Activated T-helper 1 cell treated with anti-CD3 and anti-CD28 coated beads, Interleukin-12 subunit alpha, Interleukin-12 subunit beta, Interleukin-2, Interleukin-4 antibody, amounts not matched to agents 30 ng/mL and 10 ng/mL and 1 ng/mL, durations not matched to agents 14 hours and 24 hours and 36 hours (primary cell): Measurements from ENCODE around the gene AP2A2. TPM values are rescaled to one million over a fixed set of nuclear protein-coding genes. Genes with fewer than 3 reads are reported as not detected.
"Not testable (repeated sequence)": the region's sequence is repeated elsewhere in the genome, so short reads cannot be mapped to it uniquely, and the experiment has no call there.

Source experiments
- DNase-seq: peaks from one replicate; pipeline ENCODE4 v3.0.0; 2021; ENCODE audit warnings: low spot score
- H3K27ac Mint-ChIP-seq: one replicate; pipeline ENCODE4 v1.8.0; 2021; ENCODE audit warnings: mild to moderate bottlenecking, mixed read lengths
- H3K27me3 Mint-ChIP-seq: one replicate; pipeline ENCODE4 v1.8.0; 2022; ENCODE audit warnings: mild to moderate bottlenecking, moderate library complexity, mixed read lengths; ENCODE audit not compliant: insufficient read depth
- H3K36me3 Mint-ChIP-seq: one replicate; pipeline ENCODE4 v1.8.0; 2021; ENCODE audit warnings: low read depth, mixed read lengths
- H3K4me1 Mint-ChIP-seq: one replicate; pipeline ENCODE4 v1.8.0; 2021; ENCODE audit warnings: low read depth, mixed read lengths
- H3K4me3 Mint-ChIP-seq: one replicate; pipeline ENCODE4 v1.8.0; 2021; ENCODE audit warnings: mild to moderate bottlenecking, moderate library complexity, mixed read lengths
- H3K9me3 Mint-ChIP-seq: one replicate; pipeline ENCODE4 v1.8.0; 2021; ENCODE audit warnings: mixed read lengths
- intact Hi-C: fragments of 100-400 bp; cut with micrococcal nuclease; formaldehyde crosslinking; loops from one replicate; pipeline ENCODE4 v1.15.1; 2024
- total RNA-seq: library from RNA; stranded (reverse); gene quantifications from 2 replicates; pipeline ENCODE4 v1.2.3, GENCODE V29; 2022

AP2A2 gene
- total RNA-seq, 1 donor from 2014 or later = 60.4 TPM

DNA sequence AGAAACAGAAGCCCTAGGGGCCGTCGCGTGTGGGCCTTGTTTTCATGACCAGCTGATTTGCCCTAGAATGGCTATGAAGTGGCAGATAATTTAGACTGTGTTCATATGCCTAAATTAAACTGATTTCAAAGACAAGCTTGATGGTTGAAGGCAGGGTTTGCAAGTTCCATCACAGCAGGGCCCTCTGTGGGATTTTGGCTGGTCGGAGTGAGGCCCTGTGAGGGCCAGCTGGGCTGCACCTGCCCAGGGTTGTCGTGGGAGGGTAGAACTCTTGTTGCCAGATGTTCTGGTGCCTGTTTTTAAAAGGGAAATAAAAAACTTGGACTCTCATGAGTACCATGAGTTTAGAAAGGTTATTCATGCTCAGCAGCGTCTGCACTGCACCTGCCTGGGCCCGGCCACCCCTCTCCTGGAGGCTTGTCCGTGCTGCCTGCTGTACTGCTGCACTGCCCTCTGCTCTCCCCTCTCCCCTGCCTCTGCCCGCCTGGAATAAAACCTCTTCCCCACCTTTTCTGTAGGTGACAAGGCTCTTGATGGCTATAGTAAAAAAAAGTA is 44.1 kb downstream of the AP2A2 start:
- H3K4me1 Mint-ChIP-seq = peaks cover 18% of the 10 kb centered on the region
- H3K27me3 Mint-ChIP-seq = no peaks in the 10 kb centered on the region
- no peak for DNase-seq
- H3K27ac Mint-ChIP-seq = peak overlapping the region; percentile 42
- H3K4me3 Mint-ChIP-seq = peak overlapping the region; percentile 5
- H3K36me3 Mint-ChIP-seq = peaks cover 23% of the 10 kb centered on the region
- intact Hi-C loops = no loop called here
- H3K9me3 Mint-ChIP-seq = no peaks in the 10 kb centered on the region

DNA sequence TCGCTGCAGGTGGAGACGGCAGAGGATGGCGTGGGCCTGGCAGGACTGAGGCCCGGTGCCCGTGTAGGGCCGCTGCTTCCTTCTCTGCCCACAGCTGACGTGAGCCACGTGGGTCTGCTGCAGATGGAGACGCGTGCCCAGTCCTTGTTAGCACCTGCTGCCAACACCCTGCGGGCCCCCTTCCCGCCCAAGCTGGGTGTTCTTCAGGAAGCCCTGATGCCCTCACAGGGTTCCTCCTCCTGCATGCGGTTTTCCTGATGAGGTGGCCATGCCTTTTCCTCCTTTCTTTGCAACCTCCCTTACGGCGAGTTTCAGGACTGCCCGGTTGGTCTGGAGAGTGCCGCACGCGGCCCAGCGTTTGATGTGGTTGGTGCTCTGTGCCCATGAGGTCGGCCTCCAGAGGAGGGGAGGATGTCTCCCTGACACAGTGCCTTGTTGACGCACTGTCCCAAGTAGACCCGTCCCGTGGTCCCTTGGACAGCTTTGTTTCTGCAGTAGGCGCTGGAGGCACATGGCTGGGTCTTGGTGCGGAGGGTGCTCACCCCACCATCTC is 44.7 kb downstream of the AP2A2 start:
- peaks cover 20% of the 10 kb centered on the region for H3K36me3 Mint-ChIP-seq
- intact Hi-C loops = no loop called here
- peaks cover 18% of the 10 kb centered on the region for H3K4me1 Mint-ChIP-seq
- H3K27ac Mint-ChIP-seq = peak overlapping the region; percentile 42
- DNase-seq = no peak
- no peaks in the 10 kb centered on the region for H3K27me3 Mint-ChIP-seq
- no peaks in the 10 kb centered on the region for H3K9me3 Mint-ChIP-seq
- peak overlapping the region; percentile 5 for H3K4me3 Mint-ChIP-seq

DNA sequence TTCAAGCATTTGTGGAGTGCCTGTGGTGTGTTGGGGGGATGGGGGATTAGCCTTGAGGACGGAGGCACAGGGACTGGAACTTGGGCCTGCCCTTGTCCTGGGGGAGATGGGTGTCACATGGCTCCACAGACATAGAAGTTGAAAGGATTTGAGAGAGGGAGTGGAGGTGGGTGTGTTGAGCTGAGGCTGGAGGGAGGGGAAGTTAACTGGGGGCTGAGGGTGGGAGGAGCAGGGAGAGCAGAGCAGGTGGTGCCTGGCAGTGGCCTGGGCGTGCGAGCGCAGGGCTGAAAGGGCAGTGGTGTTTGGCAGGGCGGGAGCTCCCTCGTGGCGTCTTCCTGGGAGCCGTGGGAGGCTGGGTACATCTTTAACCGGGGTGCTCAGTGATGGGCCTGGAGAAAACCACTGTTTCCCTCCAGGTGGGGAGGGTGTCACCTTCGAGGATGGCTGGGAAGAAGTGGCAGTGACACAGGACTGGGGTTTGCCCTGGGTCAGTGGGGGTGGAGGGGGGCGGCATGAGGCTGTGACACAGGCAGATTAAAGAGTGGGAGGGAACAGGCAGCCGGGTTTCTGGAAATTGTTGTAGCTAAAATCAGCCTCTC is 45.5 kb downstream of the AP2A2 start:
- DNase-seq = no peak
- no peaks in the 10 kb centered on the region for H3K27me3 Mint-ChIP-seq
- peak overlapping the region; percentile 22 for H3K27ac Mint-ChIP-seq
- H3K4me3 Mint-ChIP-seq = no peak overlapping the region
- peaks cover 17% of the 10 kb centered on the region for H3K36me3 Mint-ChIP-seq
- intact Hi-C loops = no loop called here
- no peaks in the 10 kb centered on the region for H3K9me3 Mint-ChIP-seq
- H3K4me1 Mint-ChIP-seq = peaks cover 25% of the 10 kb centered on the region

DNA sequence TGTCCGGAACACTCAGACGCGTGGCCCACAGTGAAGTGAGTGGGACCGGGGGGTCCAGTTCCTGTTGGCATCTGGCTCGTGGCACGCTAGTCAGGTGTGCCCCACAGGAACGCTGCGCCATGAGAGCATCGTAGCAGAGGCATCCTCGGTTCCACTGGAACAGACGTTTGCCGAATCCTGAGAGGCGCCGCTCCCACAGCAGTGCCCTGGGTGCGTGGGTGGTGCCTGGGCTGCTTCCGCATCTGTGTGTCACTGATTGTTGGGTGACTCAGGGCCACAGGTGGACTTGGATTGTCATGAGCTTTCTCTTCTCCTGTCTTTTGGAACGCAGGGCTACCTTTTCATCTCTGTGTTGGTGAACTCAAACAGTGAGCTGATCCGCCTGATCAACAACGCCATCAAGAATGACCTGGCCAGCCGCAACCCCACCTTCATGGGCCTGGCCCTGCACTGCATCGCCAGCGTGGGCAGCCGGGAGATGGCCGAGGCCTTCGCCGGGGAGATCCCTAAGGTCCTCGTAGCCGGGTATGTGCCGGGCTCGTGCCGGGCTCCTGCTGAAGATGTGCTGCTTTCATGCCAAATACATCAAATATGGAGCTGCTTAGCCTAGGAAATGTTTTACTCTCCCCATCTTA is 46.2 kb downstream of the AP2A2 start:
- no peak overlapping the region for H3K27ac Mint-ChIP-seq
- DNase-seq = no peak
- H3K4me3 Mint-ChIP-seq = no peak overlapping the region
- peaks cover 14% of the 10 kb centered on the region for H3K36me3 Mint-ChIP-seq
- no peaks in the 10 kb centered on the region for H3K27me3 Mint-ChIP-seq
- no peaks in the 10 kb centered on the region for H3K9me3 Mint-ChIP-seq
- intact Hi-C loops = no loop called here
- peaks cover 29% of the 10 kb centered on the region for H3K4me1 Mint-ChIP-seq

DNA sequence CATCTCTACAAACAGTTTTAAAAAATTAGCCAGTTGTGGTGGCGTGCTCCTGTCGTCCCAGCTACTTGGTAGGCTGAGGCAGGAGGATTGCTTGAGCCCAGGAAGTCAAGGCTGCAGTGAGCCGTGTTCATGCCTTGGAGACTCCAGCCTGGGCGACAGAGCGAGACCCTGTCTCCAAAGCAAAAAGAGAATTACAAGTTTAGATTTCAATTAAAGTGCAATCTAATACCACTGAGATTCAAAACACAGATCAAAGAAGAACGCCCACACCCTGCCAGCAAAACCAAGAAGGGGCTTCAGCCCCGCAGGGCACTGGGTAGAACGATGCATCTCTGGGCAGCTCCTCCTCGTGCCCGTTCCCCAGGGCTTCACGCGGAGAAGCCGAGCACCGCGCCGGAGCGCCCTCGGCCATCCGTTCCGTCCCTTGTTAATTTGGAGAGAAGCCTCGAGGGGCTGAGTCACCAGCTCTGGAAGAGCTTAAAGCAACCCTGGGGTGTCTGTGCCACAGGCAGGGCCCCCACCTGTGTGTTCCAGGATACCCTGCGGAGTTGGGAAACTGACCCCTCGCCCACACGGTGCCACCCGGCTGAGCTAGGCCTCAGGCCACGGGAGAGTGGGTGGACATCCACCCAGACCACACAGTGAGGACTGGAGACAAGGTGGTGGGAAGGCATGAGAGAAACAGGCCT is 47.0 kb downstream of the AP2A2 start:
- Mint-ChIP-seq H3K4me1 (peaks cover 29% of the 10 kb centered on the region), H3K36me3 (peaks cover 16% of the 10 kb centered on the region), H3K9me3 (no peaks in the 10 kb centered on the region), H3K27me3 (no peaks in the 10 kb centered on the region), H3K27ac (no peak overlapping the region), H3K4me3 (no peak overlapping the region)
- intact Hi-C loops = no loop called here
- no peak for DNase-seq

DNA sequence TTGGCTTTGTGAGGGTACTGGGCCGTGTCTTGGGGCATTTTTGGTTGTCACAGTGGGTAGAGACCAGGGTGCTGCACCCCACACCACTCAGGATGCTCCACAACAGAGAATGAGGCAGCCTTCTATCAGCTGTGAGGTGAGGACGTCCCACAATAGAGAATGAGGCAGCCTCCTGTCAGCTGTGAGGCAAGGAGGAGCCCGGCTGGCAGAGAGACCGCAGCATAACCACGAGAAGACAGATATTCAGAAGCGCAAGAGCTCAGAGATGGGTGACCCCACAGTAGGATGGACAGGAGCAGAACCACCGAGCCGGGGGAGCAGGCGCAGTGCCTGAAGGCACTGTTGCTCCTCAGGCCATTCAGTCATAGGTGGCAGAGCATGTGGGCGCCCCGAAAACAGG is 47.6 kb downstream of the AP2A2 start:
- Mint-ChIP-seq H3K4me3 (no peak overlapping the region), H3K27me3 (no peaks in the 10 kb centered on the region), H3K4me1 (peaks cover 29% of the 10 kb centered on the region), H3K36me3 (peaks cover 16% of the 10 kb centered on the region), H3K27ac (no peak overlapping the region), H3K9me3 (no peaks in the 10 kb centered on the region)
- intact Hi-C loops = no loop called here
- DNase-seq = no peak

DNA sequence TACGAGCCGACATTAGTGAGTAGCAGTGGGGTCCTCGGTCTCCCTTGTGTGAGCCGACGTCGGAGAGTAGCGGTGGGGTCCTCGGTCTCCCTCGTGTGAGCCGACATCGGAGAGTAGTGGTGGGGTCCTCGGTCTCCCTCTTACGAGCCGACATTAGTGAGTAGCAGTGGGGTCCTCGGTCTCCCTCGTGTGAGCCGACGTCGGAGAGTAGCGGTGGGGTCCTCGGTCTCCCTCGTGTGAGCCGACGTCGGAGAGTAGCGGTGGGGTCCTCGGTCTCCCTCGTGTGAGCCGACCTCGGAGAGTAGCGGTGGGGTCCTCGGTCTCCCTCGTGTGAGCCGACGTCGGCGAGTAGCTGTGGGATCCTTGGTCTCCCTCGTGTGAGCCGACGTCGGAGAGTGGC is 49.7 kb downstream of the AP2A2 start:
- H3K27ac Mint-ChIP-seq, H3K4me3 Mint-ChIP-seq, intact Hi-C loops, H3K9me3 Mint-ChIP-seq, DNase-seq, H3K27me3 Mint-ChIP-seq: not testable (repeated sequence)
- H3K36me3 Mint-ChIP-seq = peaks cover 12% of the 10 kb centered on the region
- H3K4me1 Mint-ChIP-seq = peaks cover 21% of the 10 kb centered on the region

DNA sequence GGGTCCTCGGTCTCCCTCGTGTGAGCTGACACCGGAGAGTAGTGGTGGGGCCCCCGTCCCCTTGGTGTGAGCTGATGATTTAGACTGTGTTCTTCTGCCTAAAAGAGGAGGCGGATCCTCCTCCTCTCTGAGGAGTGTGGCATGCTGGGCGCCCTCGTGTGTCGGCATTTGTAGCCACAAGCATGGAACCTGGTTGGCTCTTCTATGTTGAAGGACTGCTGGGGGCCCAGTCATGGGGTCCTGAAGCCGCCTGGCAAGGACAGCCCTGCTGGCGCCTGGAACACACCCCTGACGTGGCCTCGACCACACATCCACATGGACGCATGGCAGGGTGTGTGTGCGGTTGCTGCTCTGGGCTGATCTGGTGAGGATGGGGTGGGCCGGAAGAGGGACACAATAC is 50.2 kb downstream of the AP2A2 start:
- Mint-ChIP-seq H3K9me3 (no peaks in the 10 kb centered on the region), H3K27me3 (no peaks in the 10 kb centered on the region), H3K27ac (peak overlapping the region; percentile 29), H3K36me3 (peaks cover 11% of the 10 kb centered on the region), H3K4me1 (peaks cover 16% of the 10 kb centered on the region), H3K4me3 (no peak overlapping the region)
- intact Hi-C loops = no loop called here
- DNase-seq = no peak

DNA sequence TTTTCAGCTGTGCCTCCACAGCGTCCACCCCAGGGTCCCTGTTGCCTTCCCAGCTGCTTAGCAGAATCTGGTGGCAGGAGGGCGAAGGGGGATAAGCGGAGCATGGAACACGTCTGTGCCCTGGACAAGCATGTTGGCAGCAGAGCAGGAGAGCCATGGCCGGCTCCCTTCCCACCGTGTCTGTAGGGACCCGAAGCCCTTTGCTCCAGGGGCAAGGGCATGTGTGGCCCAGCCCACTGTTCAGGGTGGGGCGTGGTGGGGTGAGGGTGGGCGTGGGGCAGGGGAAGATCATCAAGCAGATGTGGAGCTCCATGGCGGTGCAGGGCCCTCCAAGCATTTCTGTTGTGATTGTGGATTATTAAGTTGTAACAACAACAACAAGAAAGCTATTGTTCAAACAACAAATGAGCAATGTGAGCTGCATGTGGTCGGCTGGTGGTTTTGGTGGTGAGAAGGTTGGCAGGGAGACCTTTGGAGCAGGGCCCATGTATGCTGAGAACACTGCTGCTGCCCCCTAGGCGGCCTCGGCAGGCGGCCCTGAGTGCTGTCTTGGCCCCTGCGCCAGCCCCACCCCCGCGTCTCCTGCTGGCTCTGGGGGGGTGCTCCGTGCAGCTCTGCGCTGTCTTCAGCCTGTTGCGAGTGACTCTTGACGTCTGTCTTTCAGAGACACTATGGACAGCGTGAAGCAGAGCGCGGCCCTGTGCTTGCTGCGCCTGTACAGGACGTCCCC is 50.9 kb downstream of the AP2A2 start:
- H3K36me3 Mint-ChIP-seq = peaks cover 11% of the 10 kb centered on the region
- intact Hi-C loops = no loop called here
- H3K27ac Mint-ChIP-seq = peak overlapping the region; percentile 29
- H3K4me3 Mint-ChIP-seq = no peak overlapping the region
- H3K27me3 Mint-ChIP-seq = no peaks in the 10 kb centered on the region
- no peaks in the 10 kb centered on the region for H3K9me3 Mint-ChIP-seq
- no peak for DNase-seq
- peaks cover 11% of the 10 kb centered on the region for H3K4me1 Mint-ChIP-seq

DNA sequence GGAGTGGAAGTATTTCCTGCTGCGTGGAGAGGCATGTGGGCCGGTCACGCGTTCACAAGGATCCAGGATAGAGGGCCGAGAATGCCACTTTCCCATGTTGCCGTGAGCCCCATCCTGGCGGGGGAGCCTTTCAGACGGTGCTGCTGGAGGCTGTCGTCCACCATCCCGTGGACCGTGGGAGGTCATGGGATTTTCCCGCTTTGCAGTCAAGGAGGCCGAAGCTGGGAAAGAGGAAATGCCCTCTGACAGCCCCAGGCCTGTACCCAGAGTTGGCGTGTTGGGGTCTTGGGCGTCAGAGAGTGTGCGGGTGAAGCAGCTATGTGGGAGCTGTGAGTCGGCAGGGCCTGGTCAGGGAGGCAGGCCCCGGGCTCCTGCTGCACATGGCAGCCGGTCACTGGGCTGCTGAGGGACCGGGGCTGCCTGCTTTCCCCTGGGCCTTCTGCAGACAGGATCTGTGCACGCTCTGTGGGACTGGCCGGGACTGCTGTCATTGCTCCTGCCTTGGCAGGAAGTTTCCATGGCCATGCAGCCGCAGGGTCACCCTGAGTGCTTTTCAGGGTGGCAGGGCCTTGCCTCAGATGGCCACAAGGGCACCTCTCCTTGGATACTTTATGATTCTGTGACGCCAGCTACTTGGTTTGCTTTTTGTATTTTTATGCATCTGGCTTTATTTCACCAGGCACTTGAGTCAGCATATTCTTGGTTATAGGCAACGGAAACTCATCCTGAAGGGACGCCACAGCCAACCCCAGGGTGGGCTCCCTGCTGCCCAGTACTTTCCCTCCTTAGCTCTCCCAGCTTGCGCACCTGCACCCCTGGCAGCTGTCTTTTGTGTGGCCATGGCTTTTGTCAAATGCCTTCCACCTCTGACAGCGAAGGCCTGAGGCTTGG is 52.4 kb downstream of the AP2A2 start:
- Mint-ChIP-seq H3K4me1 (peaks cover 11% of the 10 kb centered on the region), H3K27me3 (no peaks in the 10 kb centered on the region)

DNA sequence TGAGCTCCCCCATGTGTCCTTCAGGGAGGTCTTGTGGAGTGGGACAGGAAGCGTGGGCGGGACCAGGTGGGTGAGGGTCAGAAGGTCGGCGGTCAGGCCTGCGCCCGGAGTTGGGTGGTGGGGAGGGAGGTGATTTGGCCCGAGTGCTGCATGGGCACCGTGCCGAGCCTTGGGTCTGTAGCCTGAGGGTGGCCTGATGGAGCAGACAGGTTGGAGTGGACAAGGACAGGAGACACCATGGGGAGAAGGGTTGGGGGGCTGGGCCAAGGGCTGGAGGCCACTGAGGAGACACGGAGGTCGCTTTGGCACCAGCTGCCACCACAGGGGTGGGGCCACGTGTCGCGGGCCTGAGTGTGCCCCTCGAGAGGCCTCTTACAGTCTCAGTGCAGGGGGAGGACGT is 53.1 kb downstream of the AP2A2 start:
- no peak overlapping the region for H3K27ac Mint-ChIP-seq
- H3K4me3 Mint-ChIP-seq = no peak overlapping the region
- no peaks in the 10 kb centered on the region for H3K27me3 Mint-ChIP-seq
- no peak for DNase-seq
- H3K36me3 Mint-ChIP-seq = peaks cover 9% of the 10 kb centered on the region
- H3K4me1 Mint-ChIP-seq = peaks cover 11% of the 10 kb centered on the region
- H3K9me3 Mint-ChIP-seq = no peaks in the 10 kb centered on the region
- intact Hi-C loops = no loop called here

More for the DNA sequence above, 52.4 kb downstream of the AP2A2 start:
- intact Hi-C loops = no loop called here
- Mint-ChIP-seq H3K4me3 (no peak overlapping the region), H3K9me3 (no peaks in the 10 kb centered on the region), H3K36me3 (peaks cover 9% of the 10 kb centered on the region), H3K27ac (no peak overlapping the region)
- no peak for DNase-seq
